AG09319 (cell line): ENCODE data around the gene SGCA.

Experiments
- DNase-seq: peaks from one replicate; pipeline ENCODE4 v3.0.0-alpha.2; 2010; ENCODE audit warnings: low read depth; ENCODE audit errors: extremely low read depth
- CTCF ChIP-seq: IDR thresholded peaks from 2 replicates; pipeline ENCODE4 v1.5.1; 2011; ENCODE audit warnings: low read depth, mild to moderate bottlenecking, inconsistent platforms, low read length, moderate library complexity

Gene SGCA

GRCh38 chr17:50177476-50177875, 11.7 kb downstream of the SGCA start:
- DNase-seq: no peak
- no peak for TF ChIP-seq CTCF

GRCh38 chr17:50177983-50178834, 12.4 kb downstream of the SGCA start:
- no peak for DNase-seq

GRCh38 chr17:50180111-50180510, 14.3 kb downstream of the SGCA start:
- no peak for DNase-seq
- TF ChIP-seq CTCF: no peak

More at GRCh38 chr17:50177983-50178834, 12.4 kb downstream of the SGCA start:
- TF ChIP-seq CTCF: peak; percentile 56

GRCh38 chr17:50180620-50181019, 14.8 kb downstream of the SGCA start:
- DNase-seq: no peak
- no peak for TF ChIP-seq CTCF

GRCh38 chr17:50181144-50181543, 15.3 kb downstream of the SGCA start:
- TF ChIP-seq CTCF: no peak
- DNase-seq: no peak

- DNase-seq: no peak
- no peak; the same call in 1 of the 2 replicates for TF ChIP-seq CTCF
These were observed 16.1 kb downstream of the SGCA start for GRCh38 chr17:50181591-50182560.
